TTC549 (cell line): Measurements from ENCODE around the gene COBL.

Experiments
- FAIRE-seq: peaks from 2 replicates; lab custom pipeline; 2012; peaks lifted over from hg19 to GRCh38; lab: Jason Lieb, UNC

COBL gene, protein sequence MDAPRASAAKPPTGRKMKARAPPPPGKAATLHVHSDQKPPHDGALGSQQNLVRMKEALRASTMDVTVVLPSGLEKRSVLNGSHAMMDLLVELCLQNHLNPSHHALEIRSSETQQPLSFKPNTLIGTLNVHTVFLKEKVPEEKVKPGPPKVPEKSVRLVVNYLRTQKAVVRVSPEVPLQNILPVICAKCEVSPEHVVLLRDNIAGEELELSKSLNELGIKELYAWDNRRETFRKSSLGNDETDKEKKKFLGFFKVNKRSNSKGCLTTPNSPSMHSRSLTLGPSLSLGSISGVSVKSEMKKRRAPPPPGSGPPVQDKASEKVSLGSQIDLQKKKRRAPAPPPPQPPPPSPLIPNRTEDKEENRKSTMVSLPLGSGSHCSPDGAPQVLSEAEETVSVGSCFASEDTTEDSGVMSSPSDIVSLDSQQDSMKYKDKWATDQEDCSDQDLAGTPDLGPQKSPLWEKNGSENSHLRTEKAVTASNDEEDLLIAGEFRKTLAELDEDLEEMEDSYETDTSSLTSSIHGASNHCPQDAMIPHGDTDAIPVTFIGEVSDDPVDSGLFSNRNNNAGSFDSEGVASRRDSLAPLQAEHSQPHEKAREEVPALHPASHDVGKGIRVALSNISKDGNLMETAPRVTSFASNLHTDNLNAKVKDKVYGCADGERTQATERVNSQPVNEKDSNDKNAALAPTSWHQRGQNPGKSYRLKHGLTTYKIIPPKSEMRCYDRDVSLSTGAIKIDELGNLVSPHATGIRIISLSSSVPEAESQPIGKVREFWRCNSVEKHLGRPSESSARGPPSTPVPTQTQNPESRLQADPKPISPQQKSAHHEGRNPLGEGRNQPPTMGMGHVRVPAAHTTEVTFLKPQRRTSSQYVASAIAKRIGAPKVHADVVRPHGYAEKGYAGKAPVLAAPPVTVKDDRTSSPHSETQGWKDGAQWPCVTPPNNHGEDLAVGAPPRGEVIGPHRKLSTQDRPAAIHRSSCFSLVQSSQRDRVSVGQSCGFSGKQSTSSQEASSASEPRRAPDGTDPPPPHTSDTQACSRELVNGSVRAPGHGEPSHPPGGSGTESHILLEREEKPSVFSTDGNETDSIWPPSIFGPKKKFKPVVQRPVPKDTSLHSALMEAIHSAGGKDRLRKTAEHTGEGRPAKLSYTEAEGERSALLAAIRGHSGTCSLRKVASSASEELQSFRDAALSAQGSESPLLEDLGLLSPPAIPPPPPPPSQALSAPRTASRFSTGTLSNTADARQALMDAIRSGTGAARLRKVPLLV

DNA sequence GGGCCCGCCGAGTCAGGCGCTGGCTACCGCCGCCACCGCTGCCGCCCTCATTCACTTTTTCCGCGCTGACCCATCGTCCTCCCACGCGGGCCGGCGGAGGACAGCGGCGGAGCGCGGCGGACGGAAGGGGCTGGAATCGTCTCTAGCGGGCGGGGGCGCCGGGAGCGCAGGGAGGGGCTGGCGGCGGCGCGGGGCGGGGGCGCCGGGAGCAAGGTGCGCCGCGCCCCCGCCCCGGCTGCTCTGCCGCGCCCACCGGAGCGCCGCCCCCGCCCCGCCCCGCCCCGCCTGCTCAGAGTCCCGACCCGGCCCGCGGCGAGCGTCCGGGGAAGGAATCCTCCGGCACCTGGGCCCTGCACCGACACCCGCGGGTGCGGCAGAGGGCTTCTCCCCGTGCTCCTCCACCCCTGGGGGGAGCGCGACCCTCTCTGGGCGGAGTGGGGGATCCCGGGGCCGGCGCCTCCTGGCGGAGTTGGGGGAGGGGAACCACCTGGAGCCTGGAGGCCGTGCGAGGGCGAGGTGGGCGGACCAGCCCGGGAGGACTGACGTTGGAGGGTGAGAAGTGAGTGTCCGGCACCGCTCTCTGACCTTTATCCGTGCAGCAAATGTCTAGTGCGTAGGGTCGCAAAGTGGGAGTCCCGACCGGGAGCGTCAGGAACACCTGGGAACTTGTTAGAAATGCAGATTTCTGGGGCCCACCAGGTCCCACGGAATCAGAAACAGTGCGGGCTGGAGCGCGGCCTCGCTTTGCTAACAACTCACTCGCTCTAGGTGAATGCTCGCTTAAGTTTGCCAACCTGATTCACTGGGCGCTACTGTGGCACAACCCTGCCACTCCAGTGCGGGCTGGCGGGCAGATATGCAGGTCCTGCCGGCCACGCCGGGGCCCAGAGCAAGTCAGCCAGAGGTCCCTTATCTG lies at the start of gene COBL:
TSS of gene COBL (minus strand) at position 144 of the 916 bp plus-strand sequence. CDS start 176 bp downstream, outside the sequence.
- no peak for FAIRE-seq

DNA sequence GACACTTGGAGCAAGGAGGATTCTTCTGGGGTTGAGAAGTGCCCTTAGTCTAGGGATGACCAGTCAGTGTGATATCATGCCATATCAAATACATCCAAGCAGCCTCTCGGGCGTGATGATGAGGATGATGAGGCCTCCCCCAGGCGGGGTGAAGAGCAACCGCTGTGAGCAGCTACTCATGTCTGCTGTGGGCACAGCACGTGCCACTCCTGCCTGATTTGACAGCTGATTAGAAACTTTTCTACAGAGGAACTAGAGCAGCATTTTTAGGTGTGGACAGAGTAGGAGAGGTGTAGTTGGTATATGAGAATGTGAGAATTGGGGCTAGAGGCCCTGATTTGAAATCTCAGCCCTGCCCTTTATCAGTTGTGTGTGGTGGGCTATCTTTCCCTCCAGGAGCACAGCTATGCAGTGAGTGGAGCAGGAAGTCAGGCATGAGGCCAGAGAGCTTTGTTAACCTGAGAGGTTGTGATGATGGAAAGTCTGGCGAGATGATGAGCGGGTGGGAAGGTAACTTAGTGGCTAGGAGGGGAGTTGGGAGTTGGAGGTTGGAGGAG lies 49.6 kb upstream of the COBL start:
- FAIRE-seq, result no peak

DNA sequence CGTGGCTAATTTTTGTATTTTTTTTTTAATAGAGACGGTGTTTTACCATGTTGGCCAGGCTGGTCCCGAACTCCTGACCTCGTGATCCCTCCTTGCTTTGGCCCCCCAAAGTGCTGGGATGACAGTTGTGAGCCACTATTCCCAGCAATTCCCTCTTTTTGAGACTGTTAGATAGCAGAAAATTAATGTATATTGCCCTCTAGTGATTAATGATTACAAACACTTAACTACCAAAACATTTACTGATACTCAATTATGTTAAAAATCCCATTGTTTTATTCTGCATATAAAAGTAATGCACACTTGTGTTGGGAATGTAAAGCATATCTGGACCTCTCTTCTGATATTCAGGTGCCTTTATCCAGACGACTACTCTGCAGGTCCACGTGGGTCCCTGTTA lies 41.2 kb upstream of the COBL start:
- no peak for FAIRE-seq

DNA sequence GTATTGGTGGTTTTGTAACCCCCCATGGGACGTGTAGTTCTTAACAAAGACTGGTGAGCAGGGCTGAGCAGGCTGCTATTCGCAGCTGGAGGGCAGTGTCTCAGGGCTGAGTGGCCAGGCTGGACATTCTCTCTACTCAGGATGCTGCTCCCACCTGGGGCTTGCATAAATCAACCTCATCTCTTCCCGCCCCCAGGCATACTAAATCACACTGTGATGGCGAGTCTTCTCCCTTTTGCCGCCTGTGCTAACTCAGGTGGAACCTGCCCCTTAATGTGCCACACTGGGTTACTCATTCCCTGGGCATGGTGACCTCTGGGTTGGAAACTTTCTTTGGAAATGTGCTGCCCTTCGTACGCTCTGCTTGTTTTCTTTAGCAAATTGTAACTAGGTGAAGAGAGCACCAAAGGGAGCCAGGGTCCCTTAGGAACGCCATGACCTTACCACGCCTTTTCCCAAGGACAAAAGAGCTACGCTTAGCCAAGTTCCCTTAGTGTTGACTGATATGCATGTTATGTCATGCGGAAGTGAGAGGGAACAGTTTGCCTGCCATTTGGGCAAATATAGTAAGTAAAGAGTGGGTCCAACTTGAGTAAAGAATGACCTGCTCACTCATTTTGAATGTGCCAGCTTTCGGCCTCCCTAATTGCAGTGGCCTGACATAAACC lies 40.4 kb upstream of the COBL start:
- FAIRE-seq, result no peak

DNA sequence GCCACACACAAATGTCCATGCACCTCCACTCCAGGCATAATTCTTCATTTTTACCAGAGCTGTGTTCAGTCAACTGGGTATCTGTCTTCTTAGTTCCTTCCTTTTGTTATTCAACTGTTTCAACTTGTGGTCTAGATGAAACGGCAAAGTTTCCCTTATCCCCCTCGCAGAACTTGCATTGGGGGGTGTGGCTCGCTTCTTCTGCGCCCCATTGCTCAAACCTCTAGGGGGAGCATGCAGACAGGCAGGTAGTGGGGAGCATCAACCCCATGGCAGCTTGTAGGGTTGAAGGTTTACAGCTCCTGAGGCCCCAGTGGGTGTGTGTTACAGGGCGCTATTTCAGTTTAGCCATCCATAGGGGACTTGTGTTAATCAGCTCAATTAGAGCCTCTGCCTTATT lies 38.3 kb upstream of the COBL start:
- FAIRE-seq, result no peak

DNA sequence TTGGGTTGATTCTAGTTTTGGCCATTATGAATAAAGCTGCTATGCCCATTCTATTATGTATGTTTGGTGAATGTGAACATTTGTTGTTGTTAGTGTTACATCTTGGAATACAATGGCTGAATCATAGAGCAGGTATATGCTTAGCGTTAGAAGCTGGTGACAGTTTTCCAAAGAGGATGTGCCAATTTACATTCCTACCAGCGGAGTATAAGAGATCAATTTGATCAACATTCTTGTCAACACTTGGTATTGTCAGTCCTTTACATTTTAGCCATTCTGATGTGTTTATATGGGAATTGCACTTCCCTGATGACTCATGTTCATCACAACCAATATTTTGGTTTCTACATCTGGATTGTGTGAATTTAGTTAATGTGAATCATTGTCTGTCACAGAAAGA lies 37.8 kb upstream of the COBL start:
- FAIRE-seq, result no peak

DNA sequence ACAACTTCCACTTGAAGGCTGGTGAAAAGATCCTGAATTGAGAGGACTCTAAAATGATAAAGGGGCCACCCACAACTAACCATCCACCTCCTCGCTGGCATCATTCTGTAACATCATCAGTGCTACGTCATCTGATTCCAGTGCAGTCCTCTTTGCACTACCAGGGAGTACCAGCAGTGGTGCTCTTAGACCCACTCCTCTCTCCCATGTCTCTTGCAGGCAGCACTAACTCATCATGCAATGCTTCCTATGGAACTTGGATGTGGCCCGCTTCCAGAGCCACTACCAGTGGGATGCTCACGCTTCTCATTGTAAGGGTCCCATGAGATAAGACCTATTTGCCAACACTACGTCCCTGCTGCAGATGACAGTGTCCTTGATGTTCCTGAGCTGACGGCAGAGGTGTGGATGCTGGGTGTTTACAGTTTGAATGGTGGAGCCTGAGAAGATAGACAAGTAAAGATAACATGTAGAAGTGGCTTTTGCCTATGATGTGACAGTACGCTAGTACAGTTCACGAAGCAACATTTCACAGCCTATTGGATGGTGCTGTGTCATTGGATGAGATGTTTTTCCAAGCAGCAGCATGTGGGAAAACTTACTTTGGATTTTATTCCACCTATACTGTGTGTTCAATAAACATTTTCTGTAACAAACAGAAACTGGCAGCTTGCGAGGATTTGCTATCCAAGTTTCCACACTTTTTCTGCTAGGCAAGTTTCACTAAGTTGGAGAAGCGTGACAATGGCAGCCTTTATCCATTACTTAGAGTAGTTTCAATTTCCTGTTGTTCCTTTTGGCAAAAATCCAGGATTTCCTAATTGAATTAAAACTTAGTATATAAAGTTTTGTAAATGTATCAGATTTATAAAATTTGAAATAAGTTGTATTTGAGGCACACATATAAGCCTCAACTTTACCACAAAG lies 35.8 kb upstream of the COBL start:
- FAIRE-seq, result no peak

DNA sequence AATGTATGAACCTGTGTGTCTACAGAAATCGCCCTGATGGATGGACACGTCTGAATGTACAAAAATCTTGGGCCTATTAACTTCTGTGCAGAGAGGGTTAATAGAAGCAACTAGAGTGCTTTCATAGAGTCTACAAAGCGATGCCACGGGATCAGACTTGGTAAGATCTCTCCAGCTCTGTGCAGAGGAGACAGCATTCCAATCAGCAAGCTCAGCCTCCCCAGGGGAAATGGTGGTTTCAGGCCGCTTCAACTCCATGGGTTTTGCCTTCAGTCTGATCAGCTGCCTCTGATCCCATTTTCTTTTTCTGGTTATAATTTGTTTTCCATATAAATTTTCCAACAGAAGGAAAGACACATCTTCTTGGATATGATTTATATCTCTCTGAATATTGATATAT lies 35.1 kb upstream of the COBL start:
- no peak for FAIRE-seq

DNA sequence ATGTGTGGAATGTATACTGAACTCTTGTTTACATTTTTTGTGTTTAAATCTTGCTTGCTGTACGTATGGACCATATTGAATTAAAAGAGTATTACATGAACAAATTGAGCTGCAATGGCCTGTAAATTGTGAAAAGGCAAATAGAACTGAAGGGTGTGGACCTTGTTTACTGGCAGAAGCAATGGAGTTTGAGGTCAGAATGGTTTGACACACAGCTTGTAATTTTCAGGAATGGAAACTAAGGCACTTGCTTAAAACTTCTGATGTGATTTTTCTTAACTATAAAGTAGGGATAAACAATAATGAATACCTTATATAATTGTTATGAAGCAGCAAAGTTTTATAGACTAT lies 33.9 kb upstream of the COBL start:
- no peak for FAIRE-seq

DNA sequence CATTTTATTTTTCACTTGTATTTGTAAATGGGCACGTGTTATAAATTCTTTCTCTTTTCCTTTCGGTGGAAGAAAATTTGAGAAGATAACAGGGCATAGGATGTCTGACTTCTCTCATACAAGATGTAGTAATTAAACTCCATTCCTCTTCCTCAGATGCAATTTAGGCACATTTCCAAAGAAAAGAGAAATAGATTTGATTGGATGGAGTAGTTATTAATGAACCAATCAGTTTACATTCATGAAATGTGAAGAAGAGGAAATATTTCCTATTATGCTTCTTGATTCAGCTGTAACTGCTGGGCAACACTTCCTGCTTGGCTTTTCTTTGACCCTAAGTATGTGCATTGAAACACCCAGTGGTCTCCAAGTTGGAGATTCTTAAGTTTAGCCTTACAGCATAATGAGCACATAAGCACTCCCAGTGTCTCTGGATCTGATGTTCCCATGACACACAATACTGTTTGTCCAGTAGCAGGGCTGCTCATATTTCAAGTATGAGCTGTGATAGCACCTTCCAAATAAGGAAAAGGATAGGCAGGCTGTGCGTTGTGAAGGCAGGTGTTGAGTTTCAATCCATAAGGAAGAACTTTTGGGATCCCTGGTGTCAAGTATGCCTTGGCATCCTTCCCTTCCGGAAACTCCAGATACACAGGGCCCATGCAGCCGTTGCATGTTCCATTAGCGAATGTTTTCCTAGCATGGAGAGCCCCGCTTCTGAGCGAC lies 33.4 kb upstream of the COBL start:
- FAIRE-seq, result no peak

DNA sequence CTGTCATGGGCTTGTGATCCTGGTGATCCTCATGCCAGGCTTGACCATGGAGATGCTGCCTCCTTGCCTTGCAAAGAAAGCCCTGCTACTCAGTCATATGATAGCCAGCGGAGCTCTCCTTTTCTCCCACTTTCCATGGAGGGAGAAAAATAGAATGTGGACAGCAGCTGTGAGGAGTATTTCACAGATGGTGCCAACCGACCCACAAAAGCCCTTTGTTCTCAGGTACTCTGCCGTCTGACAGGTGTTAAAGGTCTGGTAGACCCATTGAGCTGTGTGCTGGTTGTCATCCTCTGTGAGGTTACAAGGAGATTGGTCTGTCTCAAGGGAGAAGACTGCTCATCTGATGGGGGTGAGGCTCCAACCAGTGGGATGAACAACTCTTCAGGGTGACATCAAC lies 29.5 kb upstream of the COBL start:
- no peak for FAIRE-seq

DNA sequence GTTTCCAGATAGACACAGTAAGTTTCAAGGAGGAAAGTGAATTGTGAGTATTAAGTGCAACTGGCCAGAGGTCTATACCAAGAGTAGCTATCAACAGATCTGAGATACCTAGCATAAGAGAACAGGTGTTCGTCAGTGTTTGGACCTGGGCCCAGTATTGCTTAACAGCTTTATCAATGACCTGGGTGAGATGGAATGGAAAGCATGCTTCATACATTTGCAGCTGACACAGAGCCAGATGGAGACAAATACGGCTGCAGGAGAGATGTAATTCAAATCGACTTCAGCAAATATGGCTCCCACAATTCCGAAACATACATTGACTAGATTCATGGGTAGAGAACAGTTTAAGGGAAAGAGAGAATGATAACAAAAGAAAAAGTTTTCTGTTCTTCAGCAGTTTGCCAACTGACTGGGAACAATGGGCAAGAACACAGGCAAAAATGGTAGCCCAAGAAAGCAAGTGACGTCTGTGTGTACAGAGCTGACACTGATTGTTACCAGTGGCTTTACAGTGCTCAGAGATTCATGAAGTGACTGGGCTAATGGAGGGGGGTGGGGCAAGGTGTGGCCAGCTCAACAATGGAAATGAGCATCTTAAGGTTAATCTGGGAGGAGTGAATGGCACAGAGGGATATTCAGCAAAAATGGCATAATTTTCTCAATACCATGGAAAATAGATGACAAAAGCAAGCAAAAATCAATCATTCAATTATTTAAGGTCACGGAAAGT lies 28.0 kb upstream of the COBL start:
- no peak for FAIRE-seq

DNA sequence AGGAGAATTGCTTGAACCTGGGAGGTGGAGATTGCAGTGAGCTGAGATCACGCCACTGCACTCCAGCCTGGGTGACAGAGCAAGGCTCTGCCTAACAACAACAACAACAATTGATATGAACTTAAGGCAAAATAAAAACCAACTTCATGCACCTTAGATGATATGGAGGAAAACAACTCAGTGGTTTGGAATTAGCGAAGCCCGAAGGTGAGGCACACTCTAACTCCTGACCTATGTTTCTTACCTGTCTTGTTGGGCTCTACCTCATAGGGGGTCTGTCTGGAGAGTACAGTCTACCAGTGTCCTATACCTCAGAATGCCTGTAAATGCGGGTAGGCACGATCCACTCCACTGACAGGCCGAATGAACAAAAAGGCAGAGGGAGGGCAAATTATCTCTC lies 24.3 kb upstream of the COBL start:
- no peak for FAIRE-seq

DNA sequence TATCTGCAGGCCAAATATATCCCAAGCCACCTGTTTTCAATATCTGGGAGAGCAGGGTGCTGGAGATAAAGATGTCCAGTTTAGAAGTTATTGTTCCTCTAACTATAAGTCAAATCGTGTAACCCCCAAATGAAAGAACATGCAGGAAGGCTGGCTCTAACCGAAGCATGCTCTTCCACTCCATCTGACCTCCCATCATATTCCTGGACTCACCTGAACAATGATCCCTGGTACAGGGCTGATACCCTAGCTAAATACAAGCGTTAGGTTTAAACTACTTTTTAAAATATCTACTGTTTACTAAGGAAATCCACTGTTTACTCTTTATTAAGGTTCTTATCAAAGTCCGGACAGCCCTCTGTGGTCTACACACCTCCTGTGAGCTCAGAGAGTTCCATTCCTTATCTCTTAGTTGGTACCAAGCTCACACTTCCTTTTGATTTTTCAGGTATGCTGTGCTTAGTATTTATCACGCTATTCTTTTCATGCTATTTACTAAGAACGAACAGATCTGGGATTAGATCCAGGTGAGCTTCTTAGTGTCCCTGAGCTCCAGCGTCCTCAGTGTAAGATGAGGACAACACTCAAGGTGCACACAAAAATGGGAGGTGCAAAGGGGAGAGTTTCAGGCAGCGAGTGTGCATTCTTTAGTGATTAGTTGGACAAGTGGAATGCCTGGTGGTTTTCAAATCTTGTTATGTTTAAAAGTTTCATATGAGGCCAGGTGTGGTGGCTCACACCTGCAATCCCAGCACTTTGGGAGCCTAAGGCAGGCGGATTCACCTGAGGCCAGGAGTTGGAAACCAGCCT lies 23.6 kb upstream of the COBL start:
- no peak for FAIRE-seq

DNA sequence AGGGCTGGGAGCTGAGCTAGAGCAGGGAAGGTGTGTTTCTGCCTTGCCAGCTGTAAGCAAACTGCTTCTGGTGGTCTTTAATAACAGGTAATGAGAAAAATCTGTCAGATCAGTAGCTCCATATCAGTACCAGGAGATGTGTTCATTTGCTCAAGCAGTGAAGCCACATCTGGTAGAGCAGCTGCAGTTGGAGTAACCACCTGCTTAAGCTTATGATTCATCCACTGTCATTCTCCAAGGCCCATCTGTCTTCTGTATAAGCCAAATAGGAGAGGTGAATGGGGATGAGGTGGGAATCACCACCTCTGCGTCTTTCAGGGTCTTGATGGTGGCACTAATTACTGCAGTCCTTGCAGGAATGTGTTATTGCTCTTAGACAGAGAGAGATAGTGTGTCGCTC lies 18.4 kb upstream of the COBL start:
- FAIRE-seq, result no peak

DNA sequence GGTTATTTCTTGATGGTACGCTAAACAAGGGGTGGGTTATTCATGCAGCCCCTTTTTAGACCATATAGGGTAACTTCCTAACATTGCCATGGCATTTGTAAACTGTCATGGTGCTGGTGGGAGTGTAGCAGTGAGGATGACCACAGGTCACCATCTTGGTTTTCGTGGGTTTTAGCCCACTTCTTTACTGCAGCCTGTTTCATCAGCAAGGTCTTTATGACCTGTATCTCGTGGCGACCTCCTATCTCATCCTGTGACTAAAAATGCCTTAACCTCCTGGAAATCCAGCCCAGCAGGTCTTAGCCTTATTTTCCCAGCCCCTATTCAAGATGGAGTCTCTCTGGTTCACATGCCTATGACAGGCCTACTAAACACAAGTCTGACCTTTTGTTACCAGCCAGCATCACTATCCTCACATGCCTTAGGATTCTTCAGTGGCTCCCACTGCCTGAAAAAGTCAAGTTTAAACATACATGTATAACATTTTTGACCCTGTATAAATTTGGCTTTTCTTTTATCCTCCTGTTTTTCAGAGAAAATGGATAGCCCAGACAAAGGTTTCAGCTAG lies 13.2 kb upstream of the COBL start:
- FAIRE-seq, result no peak

DNA sequence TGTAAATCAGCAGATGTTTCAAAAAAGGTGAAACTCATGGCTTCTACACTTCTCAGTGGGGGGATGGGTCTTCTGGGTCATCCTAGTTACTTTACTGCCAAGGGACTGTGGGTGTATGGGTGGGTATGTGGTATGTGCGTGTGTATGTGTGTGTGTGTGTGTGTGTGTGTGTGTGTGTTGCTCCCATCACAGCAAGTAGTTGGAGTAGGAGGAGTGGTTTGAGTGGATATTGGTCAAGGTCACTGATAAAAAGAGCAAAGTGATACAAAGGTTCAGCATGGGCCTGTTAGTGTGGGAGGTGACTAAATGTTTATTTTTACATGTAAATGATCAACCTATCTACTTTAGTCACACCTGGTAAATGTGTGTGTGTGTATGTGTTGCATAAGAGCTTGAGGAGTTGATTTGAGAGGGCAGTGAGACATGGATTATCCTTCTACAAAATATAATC lies 11.8 kb upstream of the COBL start:
- no peak for FAIRE-seq
